ENCODE measurements around the gene EFNA3. TPM values are rescaled to one million over a fixed set of nuclear protein-coding genes. Genes with fewer than 3 reads are reported as not detected.

Gene EFNA3
- total RNA-seq, 1 experiment from 2014 or later, result 2.3 TPM

DNA sequence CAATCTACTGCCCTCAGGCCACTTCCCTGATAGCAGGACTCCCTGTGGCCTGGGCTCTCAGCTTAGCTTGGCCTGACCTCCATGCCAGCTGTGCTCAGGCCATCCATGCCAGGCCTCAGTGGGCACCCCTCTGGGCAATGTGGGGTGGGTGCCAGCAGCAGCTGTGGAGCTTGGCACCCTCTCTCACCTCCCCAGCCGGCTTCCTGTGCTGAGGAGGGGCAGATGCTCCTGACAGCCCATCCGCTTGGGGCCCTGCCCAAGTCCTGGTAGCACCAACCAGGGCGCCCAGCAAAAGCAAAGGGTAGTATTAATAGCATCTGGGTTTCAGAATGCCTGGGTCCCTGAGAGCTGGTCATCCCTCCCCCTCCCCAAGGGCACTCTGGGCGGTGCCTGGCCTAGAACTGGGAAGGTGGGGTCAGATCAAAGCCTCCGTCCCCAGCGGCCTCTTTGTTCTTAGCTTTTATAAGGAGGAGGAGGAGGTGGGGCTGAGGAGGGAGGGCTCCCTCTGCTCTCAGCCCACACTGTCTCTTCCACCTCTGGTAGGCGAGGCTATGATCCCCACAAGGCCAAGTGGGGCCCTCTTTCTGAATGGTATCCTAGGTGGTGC, 9.0 kb upstream of the EFNA3 start:
- no TSS peak for BruUV-seq (replicated peaks)
- in situ Hi-C loops (cut with HindIII; ENCODE audit: low pct_unique_long_range_greater_than_20kb, low sequenced_read_pairs) (no loop called here), intact Hi-C loops (cut with micrococcal nuclease; ENCODE audit: unreplicated experiment) (no loop called here)
- Histone ChIP-seq H3K36me3 (ENCODE audit: control insufficient read depth, insufficient read depth, low read length) (no peaks in the 10 kb centered on the region), H3K4me1 (ENCODE audit: control insufficient read depth, insufficient read depth, low read length) (peaks cover 18% of the 10 kb centered on the region), H3K4me3 (ENCODE audit: low read depth in 2 of 2, low read length in 2 of 2) (no peak overlapping the region), H3K27me3 (ENCODE audit: control insufficient read depth, insufficient read depth, low read length) (no peaks in the 10 kb centered on the region), H3K27ac (ENCODE audit: low read length) (no peak overlapping the region), H3K9me3 (ENCODE audit: control insufficient read depth, insufficient read depth, low read depth, low read length) (no peaks in the 10 kb centered on the region)
- no peak for DNase-seq (ENCODE audit: low read depth, low spot score)
- ATAC-seq, result peak; percentile 23; the same call in 1 of the 2 replicates
- POLR2A ChIA-PET, result no interaction called here
- CTCF ChIA-PET, result interaction anchor here (0.6 kb wide), 1 partner anchor 15 kb away, joined by 3 read pairs; no protein-coding TSS in a partner anchor
- TF ChIP-seq, protein P1, sequence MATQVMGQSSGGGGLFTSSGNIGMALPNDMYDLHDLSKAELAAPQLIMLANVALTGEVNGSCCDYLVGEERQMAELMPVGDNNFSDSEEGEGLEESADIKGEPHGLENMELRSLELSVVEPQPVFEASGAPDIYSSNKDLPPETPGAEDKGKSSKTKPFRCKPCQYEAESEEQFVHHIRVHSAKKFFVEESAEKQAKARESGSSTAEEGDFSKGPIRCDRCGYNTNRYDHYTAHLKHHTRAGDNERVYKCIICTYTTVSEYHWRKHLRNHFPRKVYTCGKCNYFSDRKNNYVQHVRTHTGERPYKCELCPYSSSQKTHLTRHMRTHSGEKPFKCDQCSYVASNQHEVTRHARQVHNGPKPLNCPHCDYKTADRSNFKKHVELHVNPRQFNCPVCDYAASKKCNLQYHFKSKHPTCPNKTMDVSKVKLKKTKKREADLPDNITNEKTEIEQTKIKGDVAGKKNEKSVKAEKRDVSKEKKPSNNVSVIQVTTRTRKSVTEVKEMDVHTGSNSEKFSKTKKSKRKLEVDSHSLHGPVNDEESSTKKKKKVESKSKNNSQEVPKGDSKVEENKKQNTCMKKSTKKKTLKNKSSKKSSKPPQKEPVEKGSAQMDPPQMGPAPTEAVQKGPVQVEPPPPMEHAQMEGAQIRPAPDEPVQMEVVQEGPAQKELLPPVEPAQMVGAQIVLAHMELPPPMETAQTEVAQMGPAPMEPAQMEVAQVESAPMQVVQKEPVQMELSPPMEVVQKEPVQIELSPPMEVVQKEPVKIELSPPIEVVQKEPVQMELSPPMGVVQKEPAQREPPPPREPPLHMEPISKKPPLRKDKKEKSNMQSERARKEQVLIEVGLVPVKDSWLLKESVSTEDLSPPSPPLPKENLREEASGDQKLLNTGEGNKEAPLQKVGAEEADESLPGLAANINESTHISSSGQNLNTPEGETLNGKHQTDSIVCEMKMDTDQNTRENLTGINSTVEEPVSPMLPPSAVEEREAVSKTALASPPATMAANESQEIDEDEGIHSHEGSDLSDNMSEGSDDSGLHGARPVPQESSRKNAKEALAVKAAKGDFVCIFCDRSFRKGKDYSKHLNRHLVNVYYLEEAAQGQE (IDR thresholded peaks at IDR 0.05; ENCODE audit: insufficient read depth in 1 of 2, low read depth in 2 of 2, low read length in 1 of 2), result no peak
- no peak for TF ChIP-seq SIN3A (IDR thresholded peaks at IDR 0.05; ENCODE audit: borderline replicate concordance, insufficient read depth, low read depth, low read length)
- TF ChIP-seq, protein P2, sequence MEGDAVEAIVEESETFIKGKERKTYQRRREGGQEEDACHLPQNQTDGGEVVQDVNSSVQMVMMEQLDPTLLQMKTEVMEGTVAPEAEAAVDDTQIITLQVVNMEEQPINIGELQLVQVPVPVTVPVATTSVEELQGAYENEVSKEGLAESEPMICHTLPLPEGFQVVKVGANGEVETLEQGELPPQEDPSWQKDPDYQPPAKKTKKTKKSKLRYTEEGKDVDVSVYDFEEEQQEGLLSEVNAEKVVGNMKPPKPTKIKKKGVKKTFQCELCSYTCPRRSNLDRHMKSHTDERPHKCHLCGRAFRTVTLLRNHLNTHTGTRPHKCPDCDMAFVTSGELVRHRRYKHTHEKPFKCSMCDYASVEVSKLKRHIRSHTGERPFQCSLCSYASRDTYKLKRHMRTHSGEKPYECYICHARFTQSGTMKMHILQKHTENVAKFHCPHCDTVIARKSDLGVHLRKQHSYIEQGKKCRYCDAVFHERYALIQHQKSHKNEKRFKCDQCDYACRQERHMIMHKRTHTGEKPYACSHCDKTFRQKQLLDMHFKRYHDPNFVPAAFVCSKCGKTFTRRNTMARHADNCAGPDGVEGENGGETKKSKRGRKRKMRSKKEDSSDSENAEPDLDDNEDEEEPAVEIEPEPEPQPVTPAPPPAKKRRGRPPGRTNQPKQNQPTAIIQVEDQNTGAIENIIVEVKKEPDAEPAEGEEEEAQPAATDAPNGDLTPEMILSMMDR (IDR thresholded peaks at IDR 0.05), result no peak
- TF ChIP-seq TCF7L2 (IDR thresholded peaks at IDR 0.05; ENCODE audit: low read depth, low read length), result peak; percentile 88
- TF ChIP-seq POLR2AphosphoS5 (IDR thresholded peaks at IDR 0.05; ENCODE audit: low read depth, low read length), result no peak

DNA sequence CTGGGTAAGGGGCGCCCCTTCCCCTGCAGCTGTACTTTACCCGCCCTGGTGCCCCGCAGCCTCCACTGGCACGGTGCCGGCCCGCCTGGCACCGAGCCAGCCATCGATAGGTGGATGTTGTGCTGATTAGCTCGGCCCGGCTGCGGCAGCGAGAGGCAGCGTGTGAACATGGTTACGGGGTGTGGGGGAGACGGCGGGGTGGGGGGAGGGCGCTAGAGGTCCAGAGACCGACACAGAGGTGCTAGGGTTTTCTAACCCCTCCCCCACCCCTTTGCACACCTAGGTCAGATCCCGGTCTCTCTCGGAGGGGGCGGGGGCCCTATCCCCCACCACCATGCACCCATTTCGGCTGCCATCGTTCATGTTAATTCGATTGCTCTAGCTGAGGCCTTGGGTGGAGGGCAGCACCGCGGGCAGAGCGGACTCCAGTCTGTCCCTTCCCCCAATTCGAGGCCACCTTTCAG, 8.4 kb upstream of the EFNA3 start:
- peaks cover 14% of the 10 kb centered on the region for H3K4me1 ChIP-seq (ENCODE audit: control insufficient read depth, insufficient read depth, low read length)
- ChIA-PET CTCF (interaction anchor here (0.6 kb wide), 1 partner anchor 652 kb away, joined by 5 read pairs; no protein-coding TSS in a partner anchor), POLR2A (no interaction called here)
- no peak overlapping the region for H3K27ac ChIP-seq (ENCODE audit: low read length)
- ATAC-seq, result no peak
- no peaks in the 10 kb centered on the region for H3K9me3 ChIP-seq (ENCODE audit: control insufficient read depth, insufficient read depth, low read depth, low read length)
- no peaks in the 10 kb centered on the region for H3K27me3 ChIP-seq (ENCODE audit: control insufficient read depth, insufficient read depth, low read length)
- H3K36me3 ChIP-seq (ENCODE audit: control insufficient read depth, insufficient read depth, low read length), result no peaks in the 10 kb centered on the region
- no peak for DNase-seq (ENCODE audit: low read depth, low spot score)
- no TSS peak for BruUV-seq (replicated peaks)
- in situ Hi-C loops (cut with HindIII; ENCODE audit: low pct_unique_long_range_greater_than_20kb, low sequenced_read_pairs) (no loop called here), intact Hi-C loops (cut with micrococcal nuclease; ENCODE audit: unreplicated experiment) (no loop called here)
- TF ChIP-seq SIN3A (IDR thresholded peaks at IDR 0.05; ENCODE audit: borderline replicate concordance, insufficient read depth, low read depth, low read length) (no peak), TCF7L2 (IDR thresholded peaks at IDR 0.05; ENCODE audit: low read depth, low read length) (no peak), POLR2AphosphoS5 (IDR thresholded peaks at IDR 0.05; ENCODE audit: low read depth, low read length) (no peak)
- TF ChIP-seq, protein P1 (IDR thresholded peaks at IDR 0.05; ENCODE audit: insufficient read depth in 1 of 2, low read depth in 2 of 2, low read length in 1 of 2), result no peak
- TF ChIP-seq, protein P2 (IDR thresholded peaks at IDR 0.05), result no peak
- peak overlapping the region in 1 of 2 experiments; percentile 26; a peak in 2 of 4 replicates for H3K4me3 ChIP-seq (ENCODE audit: low read depth in 2 of 2, low read length in 2 of 2)

All from Panc1 (cell line).